Measurements from ENCODE around the gene SYNRG. TPM values are rescaled to one million over a fixed set of nuclear protein-coding genes. Genes with fewer than 3 reads are reported as not detected.

SYNRG gene
- total RNA-seq, 1 donor from 2014 or later, result 56.3 TPM

DNA sequence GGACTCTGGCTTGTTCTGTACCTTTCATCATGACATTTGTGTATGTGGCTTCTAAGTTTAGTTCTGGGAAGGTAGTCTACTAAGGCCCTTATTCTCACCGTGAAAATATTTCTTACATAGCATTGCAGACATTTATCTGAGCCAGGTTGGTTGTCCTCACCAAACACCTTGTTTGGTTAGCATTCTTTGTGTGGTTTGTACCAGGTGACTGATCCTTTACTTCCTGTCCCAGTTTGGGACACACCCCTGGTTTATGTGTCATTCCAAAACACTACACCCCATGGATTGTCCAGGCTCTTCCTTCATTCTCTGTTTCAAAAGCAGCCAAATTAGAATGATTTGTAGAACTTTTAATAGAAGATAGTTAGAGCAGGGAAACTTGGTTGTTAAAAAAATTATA is 142.7 kb downstream of the SYNRG start:
- Mint-ChIP-seq H3K4me3 (no peak overlapping the region), H3K27me3 (ENCODE audit: low read depth) (no peaks in the 10 kb centered on the region), H3K27ac (no peak overlapping the region), H3K36me3 (peaks cover 32% of the 10 kb centered on the region), H3K9me3 (no peaks in the 10 kb centered on the region), H3K4me1 (no peaks in the 10 kb centered on the region)
- TF ChIP-seq, protein P1, sequence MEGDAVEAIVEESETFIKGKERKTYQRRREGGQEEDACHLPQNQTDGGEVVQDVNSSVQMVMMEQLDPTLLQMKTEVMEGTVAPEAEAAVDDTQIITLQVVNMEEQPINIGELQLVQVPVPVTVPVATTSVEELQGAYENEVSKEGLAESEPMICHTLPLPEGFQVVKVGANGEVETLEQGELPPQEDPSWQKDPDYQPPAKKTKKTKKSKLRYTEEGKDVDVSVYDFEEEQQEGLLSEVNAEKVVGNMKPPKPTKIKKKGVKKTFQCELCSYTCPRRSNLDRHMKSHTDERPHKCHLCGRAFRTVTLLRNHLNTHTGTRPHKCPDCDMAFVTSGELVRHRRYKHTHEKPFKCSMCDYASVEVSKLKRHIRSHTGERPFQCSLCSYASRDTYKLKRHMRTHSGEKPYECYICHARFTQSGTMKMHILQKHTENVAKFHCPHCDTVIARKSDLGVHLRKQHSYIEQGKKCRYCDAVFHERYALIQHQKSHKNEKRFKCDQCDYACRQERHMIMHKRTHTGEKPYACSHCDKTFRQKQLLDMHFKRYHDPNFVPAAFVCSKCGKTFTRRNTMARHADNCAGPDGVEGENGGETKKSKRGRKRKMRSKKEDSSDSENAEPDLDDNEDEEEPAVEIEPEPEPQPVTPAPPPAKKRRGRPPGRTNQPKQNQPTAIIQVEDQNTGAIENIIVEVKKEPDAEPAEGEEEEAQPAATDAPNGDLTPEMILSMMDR (IDR thresholded peaks at IDR 0.05; ENCODE audit: unreplicated experiment), result no peak
- DNase-seq (ENCODE audit: low spot score in 2 of 2, unreplicated experiment in 2 of 2), result no peak

DNA sequence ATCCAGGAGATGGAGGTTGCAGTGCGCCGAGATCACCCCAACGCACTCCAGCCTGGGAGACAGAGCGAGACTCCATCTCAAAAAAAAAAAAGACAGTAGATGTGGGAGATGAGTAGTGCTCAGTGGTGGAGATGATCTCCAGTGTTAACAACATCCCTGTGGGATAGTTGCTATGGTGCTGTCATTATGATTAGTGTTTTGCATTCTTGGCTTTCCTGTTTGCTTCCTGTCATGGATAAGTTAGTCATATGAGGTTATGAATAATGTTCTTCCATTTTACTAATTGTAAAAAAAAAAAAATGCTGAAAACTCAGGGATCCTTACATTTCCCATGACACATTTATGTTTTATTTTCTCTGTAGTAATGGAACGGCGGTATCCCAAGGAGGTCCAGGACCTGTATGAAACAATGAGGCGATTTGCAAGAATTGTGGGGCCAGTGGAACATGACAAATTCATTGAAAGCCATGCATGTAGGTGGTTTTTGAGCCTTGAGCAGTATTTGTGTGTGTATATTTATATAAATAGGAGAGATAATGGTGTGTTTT is 144.1 kb downstream of the SYNRG start:
- peaks cover 23% of the 10 kb centered on the region for H3K36me3 Mint-ChIP-seq
- no peak for DNase-seq (ENCODE audit: low spot score in 2 of 2, unreplicated experiment in 2 of 2)
- H3K9me3 Mint-ChIP-seq, result no peaks in the 10 kb centered on the region
- TF ChIP-seq, protein P1 (IDR thresholded peaks at IDR 0.05; ENCODE audit: unreplicated experiment), result no peak
- no peaks in the 10 kb centered on the region for H3K4me1 Mint-ChIP-seq
- no peaks in the 10 kb centered on the region for H3K27me3 Mint-ChIP-seq (ENCODE audit: low read depth)
- H3K4me3 Mint-ChIP-seq, result no peak overlapping the region
- H3K27ac Mint-ChIP-seq, result no peak overlapping the region

Small RNAs within 50 kb of the gene (microRNA-seq; reads per million reads assigned to microRNA genes)
- not detected for gene MIR378J

Other genes with a start within 250 kb of the SYNRG start
- gene C17orf78, start 233.4 kb downstream of the SYNRG start, total RNA-seq, result not detected in 3 replicates
- 124 to 132 TPM (median 127 TPM) in 3 replicates for gene ACACA, start 202.6 kb downstream of the SYNRG start, total RNA-seq
- gene TADA2A, start 202.5 kb downstream of the SYNRG start, total RNA-seq, result 25.2 to 28.9 TPM (median 26.8 TPM) in 3 replicates
- gene DUSP14, start 119.5 kb downstream of the SYNRG start, total RNA-seq, result 13.4 to 14.8 TPM (median 14.4 TPM) in 3 replicates
- gene DDX52, start 34.0 kb upstream of the SYNRG start, total RNA-seq, result 45.8 to 49.0 TPM (median 48.3 TPM) in 3 replicates
- 0.14 to 0.31 TPM (median 0.29 TPM) in 3 replicates for gene HNF1B, start 135.6 kb upstream of the SYNRG start, total RNA-seq